Activated CD8-positive, alpha-beta T cell treated with anti-CD3 and anti-CD28 coated beads for 36 hours (primary cell): Measurements from ENCODE around the gene ADRA2A. TPM values are rescaled to one million over a fixed set of nuclear protein-coding genes. Genes with fewer than 3 reads are reported as not detected.

Experiments
- ATAC-seq: fragments of 200-7000 bp; cut with Tn5 transposase; one replicate; pipeline ENCODE4 v1.10.0; 2021; ENCODE audit warnings: mild to moderate bottlenecking, moderate library complexity
- CTCF ChIA-PET: fragments of 350-600 bp; sonication (Branson Sonifier 250); formaldehyde crosslinking; loops from one replicate; lab custom pipeline; 2021; ENCODE audit warnings: antibody characterized with exemption; lab: Charles Lee
- POLR2A ChIA-PET: fragments of 350-600 bp; sonication (Branson Sonifier 250); formaldehyde crosslinking; loops from one replicate; lab custom pipeline; 2021; ENCODE audit warnings: antibody characterized with exemption; lab: Charles Lee
- DNase-seq: peaks from one replicate; pipeline ENCODE4 v3.0.0-alpha.2; 2020
- H3K27ac Mint-ChIP-seq: one replicate; pipeline ENCODE4 v1.8.0; 2021; ENCODE audit warnings: mild to moderate bottlenecking, mixed read lengths
- H3K27me3 Mint-ChIP-seq: one replicate; pipeline ENCODE4 v1.8.0; 2021; ENCODE audit warnings: mixed read lengths
- H3K36me3 Mint-ChIP-seq: one replicate; pipeline ENCODE4 v1.8.0; 2021; ENCODE audit warnings: low read depth, mixed read lengths
- H3K4me1 Mint-ChIP-seq: one replicate; pipeline ENCODE4 v1.8.0; 2021; ENCODE audit warnings: low read depth, mixed read lengths
- H3K4me3 Mint-ChIP-seq: one replicate; pipeline ENCODE4 v1.8.0; 2021; ENCODE audit warnings: mild to moderate bottlenecking, moderate library complexity, mixed read lengths
- H3K9me3 Mint-ChIP-seq: one replicate; pipeline ENCODE4 v1.8.0; 2021; ENCODE audit warnings: mixed read lengths
- intact Hi-C: fragments of 100-400 bp; cut with micrococcal nuclease; formaldehyde crosslinking; loops from one replicate; pipeline ENCODE4 v1.10.0; 2022
- total RNA-seq, 2 experiments: library from RNA; stranded (reverse); gene quantifications; one replicate each; pipeline ENCODE4 v1.2.3, GENCODE V29; 2021
- TF ChIP-seq, protein P1 (sequence below): fragments of 200-600 bp; IDR thresholded peaks from one replicate; pipeline ENCODE4 v1.8.0; 2022; ENCODE audit warnings: antibody characterized with exemption, mild to moderate bottlenecking

ADRA2A gene
- total RNA-seq, 2 experiments from 2014 or later, result 0.07 TPM; not detected in 1

- ATAC-seq (no peak), DNase-seq (no peak)
- H3K9me3 Mint-ChIP-seq, result no peaks in the 10 kb centered on the region
- H3K4me1 Mint-ChIP-seq, result peaks cover 4% of the 10 kb centered on the region
- H3K36me3 Mint-ChIP-seq, result no peaks in the 10 kb centered on the region
- ChIA-PET POLR2A (no interaction called here), CTCF (interaction anchor here (1.9 kb wide), 1 partner anchor 25 kb away, joined by 5 read pairs; no protein-coding TSS in a partner anchor)
- TF ChIP-seq, protein P1, sequence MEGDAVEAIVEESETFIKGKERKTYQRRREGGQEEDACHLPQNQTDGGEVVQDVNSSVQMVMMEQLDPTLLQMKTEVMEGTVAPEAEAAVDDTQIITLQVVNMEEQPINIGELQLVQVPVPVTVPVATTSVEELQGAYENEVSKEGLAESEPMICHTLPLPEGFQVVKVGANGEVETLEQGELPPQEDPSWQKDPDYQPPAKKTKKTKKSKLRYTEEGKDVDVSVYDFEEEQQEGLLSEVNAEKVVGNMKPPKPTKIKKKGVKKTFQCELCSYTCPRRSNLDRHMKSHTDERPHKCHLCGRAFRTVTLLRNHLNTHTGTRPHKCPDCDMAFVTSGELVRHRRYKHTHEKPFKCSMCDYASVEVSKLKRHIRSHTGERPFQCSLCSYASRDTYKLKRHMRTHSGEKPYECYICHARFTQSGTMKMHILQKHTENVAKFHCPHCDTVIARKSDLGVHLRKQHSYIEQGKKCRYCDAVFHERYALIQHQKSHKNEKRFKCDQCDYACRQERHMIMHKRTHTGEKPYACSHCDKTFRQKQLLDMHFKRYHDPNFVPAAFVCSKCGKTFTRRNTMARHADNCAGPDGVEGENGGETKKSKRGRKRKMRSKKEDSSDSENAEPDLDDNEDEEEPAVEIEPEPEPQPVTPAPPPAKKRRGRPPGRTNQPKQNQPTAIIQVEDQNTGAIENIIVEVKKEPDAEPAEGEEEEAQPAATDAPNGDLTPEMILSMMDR, result no peak
- no peak overlapping the region for H3K27ac Mint-ChIP-seq
- H3K4me3 Mint-ChIP-seq, result peak overlapping the region; percentile 36
- H3K27me3 Mint-ChIP-seq, result peaks cover 52% of the 10 kb centered on the region
- intact Hi-C loops, result loop anchor here (5.0 to 10.0 kb wide), 4 partner anchors 126 to 519 kb away; no protein-coding TSS in a partner anchor
Observed at GRCh38 chr10:111078505-111079185, 1.8 kb downstream of the ADRA2A start.

GRCh38 chr10:111079241-111079760, 2.5 kb downstream of the ADRA2A start:
- intact Hi-C loops, result loop anchor here (5.0 to 10.0 kb wide), 4 partner anchors 126 to 518 kb away; no protein-coding TSS in a partner anchor
- Mint-ChIP-seq H3K27me3 (peaks cover 47% of the 10 kb centered on the region), H3K9me3 (no peaks in the 10 kb centered on the region), H3K4me3 (no peak overlapping the region), H3K36me3 (no peaks in the 10 kb centered on the region), H3K27ac (no peak overlapping the region), H3K4me1 (peaks cover 4% of the 10 kb centered on the region)
- DNase-seq, result no peak
- ATAC-seq, result no peak
- CTCF ChIA-PET, result no interaction called here
- TF ChIP-seq, protein P1, result no peak
- POLR2A ChIA-PET, result no interaction called here

DNA sequence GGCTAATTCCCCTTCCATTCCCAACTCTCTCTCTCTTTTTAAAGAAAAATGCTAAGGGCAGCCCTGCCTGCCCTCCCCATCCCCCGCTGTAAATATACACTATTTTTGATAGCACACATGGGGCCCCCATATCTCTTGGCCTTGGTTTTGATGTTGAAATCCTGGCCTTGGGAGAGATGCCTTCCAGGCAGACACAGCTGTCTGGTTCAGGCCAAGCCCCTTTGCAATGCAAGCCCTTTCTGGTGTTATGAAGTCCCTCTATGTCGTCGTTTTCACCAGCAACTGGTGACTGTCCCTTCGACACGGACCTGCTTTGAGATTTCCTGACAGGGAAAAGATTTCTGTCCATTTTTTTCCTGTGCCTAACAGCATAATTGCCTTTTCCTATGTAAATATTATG, 3.0 kb downstream of the ADRA2A start:
- intact Hi-C loops, result loop anchor here (5.0 to 10.0 kb wide), 4 partner anchors 125 to 518 kb away; no protein-coding TSS in a partner anchor
- H3K9me3 Mint-ChIP-seq, result no peaks in the 10 kb centered on the region
- DNase-seq (no peak), ATAC-seq (no peak)
- no peaks in the 10 kb centered on the region for H3K36me3 Mint-ChIP-seq
- TF ChIP-seq, protein P1, result no peak
- ChIA-PET POLR2A (no interaction called here), CTCF (no interaction called here)
- peaks cover 42% of the 10 kb centered on the region for H3K27me3 Mint-ChIP-seq
- H3K4me3 Mint-ChIP-seq, result no peak overlapping the region
- H3K27ac Mint-ChIP-seq, result no peak overlapping the region
- H3K4me1 Mint-ChIP-seq, result peaks cover 4% of the 10 kb centered on the region

DNA sequence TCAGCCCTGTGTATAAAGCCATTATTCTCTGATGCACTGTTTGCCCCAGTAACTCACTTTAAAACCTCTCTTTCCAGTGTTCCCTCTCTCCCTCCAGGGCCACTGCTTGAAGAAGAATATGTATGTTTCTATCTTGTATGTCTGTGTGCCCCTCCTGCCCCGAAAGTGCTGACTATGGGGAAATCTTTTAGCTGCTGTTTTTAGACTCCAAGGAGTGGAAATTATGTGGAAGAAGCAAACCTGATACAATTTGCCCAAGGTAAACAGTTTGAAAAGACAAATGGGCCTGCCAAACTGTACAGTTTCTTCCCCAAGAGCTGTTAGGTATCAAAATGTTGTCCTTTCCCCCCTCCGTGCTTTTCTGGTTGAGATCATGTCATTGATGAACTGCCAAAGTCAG, 3.4 kb downstream of the ADRA2A start:
- TF ChIP-seq, protein P1, result no peak
- Mint-ChIP-seq H3K9me3 (no peaks in the 10 kb centered on the region), H3K4me1 (peaks cover 4% of the 10 kb centered on the region), H3K36me3 (no peaks in the 10 kb centered on the region), H3K27ac (no peak overlapping the region), H3K4me3 (no peak overlapping the region), H3K27me3 (peaks cover 37% of the 10 kb centered on the region)
- intact Hi-C loops, result no loop called here
- DNase-seq (no peak), ATAC-seq (no peak)
- ChIA-PET POLR2A (no interaction called here), CTCF (no interaction called here)

DNA sequence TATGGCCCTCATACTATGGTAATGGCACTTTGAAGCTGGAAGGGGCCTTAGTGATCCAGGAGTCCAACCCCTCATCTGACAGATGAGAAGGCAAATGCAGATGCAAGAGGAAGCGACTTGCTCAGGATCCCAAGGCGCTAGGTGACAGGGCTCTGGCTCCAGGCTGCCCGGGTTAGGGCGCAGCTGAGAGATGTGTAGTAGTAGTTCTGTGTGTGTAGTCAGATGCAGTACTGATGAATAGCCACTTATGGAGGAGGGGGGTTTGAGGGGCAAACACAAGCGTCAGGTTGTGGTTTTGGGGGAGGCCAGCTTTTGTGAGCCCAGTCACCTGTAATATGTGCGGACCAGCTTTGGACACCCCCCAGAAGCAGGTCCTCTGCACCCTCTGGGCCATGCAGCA, 4.8 kb downstream of the ADRA2A start:
- intact Hi-C loops, result no loop called here

More for the DNA sequence above, 4.8 kb downstream of the ADRA2A start:
- no peak for DNase-seq
- ChIA-PET CTCF (no interaction called here), POLR2A (no interaction called here)
- Mint-ChIP-seq H3K4me1 (peaks cover 2% of the 10 kb centered on the region), H3K27ac (no peak overlapping the region), H3K4me3 (no peak overlapping the region), H3K36me3 (no peaks in the 10 kb centered on the region), H3K9me3 (no peaks in the 10 kb centered on the region), H3K27me3 (peaks cover 28% of the 10 kb centered on the region)
- TF ChIP-seq, protein P1, result no peak
- no peak for ATAC-seq
